K562 treated with DMSO at 1 percent for 12 hours (cell line): ENCODE data around the gene ESCO1. TPM values are rescaled to one million over a fixed set of nuclear protein-coding genes. Genes with fewer than 3 reads are reported as not detected.

ENCODE experiments used
- total RNA-seq: library from RNA; unstranded; fragments of 300-600 nt; gene quantifications from 2 replicates; pipeline ENCODE4 v1.2.3, GENCODE V29; 2022; ENCODE audit not compliant: insufficient read depth

The ESCO1 gene, protein sequence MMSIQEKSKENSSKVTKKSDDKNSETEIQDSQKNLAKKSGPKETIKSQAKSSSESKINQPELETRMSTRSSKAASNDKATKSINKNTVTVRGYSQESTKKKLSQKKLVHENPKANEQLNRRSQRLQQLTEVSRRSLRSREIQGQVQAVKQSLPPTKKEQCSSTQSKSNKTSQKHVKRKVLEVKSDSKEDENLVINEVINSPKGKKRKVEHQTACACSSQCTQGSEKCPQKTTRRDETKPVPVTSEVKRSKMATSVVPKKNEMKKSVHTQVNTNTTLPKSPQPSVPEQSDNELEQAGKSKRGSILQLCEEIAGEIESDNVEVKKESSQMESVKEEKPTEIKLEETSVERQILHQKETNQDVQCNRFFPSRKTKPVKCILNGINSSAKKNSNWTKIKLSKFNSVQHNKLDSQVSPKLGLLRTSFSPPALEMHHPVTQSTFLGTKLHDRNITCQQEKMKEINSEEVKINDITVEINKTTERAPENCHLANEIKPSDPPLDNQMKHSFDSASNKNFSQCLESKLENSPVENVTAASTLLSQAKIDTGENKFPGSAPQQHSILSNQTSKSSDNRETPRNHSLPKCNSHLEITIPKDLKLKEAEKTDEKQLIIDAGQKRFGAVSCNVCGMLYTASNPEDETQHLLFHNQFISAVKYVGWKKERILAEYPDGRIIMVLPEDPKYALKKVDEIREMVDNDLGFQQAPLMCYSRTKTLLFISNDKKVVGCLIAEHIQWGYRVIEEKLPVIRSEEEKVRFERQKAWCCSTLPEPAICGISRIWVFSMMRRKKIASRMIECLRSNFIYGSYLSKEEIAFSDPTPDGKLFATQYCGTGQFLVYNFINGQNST
- 7.2 and 18.3 TPM in 2 replicates for total RNA-seq

DNA sequence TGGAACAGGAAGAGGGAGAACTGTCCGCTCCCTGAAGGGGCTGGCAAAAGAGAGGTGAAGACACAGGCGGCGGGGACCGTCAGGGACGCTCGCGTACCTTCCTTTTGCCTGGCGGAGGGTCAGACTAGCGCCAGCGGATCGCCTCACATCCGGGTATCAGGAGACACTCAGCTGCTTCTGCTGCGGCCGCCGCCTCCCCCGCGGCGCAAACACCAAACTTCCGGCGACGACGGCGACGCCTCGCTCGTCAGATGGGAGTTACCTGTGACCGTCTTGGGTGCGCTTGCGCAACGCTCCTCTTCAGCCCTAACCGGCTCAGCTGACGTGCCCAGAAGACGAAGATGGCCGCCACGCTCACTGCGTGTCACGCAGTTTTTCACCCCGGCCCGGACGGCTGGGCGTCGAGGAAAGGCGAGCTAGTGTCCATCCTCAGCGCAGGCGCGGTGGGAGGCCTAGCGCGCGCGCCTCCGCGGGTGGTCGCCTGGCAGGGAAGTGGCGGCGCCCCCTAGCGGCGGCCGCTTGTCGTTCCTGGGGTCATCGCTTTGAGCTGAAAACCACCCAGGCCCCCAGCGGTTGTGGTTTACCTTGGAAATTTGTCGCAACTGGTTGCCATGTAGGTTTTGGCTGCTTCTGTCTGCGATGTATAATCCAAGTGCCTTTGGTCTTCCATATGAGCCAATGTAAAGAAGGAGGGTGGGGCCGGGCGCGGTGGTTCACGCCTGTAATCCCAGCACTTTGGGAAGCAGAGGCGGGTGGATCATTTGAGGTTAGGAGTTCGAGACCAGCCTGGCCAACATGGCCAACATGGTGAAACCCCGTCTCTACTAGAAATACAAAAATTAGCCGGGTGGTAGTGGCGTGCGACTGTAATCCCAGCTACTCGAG, at the start of gene ESCO1:
Gene ESCO1, minus strand, starts transcription at position 179 of the 885 bp plus-strand sequence. CDS start 25,861 bp downstream, outside the sequence.

DNA sequence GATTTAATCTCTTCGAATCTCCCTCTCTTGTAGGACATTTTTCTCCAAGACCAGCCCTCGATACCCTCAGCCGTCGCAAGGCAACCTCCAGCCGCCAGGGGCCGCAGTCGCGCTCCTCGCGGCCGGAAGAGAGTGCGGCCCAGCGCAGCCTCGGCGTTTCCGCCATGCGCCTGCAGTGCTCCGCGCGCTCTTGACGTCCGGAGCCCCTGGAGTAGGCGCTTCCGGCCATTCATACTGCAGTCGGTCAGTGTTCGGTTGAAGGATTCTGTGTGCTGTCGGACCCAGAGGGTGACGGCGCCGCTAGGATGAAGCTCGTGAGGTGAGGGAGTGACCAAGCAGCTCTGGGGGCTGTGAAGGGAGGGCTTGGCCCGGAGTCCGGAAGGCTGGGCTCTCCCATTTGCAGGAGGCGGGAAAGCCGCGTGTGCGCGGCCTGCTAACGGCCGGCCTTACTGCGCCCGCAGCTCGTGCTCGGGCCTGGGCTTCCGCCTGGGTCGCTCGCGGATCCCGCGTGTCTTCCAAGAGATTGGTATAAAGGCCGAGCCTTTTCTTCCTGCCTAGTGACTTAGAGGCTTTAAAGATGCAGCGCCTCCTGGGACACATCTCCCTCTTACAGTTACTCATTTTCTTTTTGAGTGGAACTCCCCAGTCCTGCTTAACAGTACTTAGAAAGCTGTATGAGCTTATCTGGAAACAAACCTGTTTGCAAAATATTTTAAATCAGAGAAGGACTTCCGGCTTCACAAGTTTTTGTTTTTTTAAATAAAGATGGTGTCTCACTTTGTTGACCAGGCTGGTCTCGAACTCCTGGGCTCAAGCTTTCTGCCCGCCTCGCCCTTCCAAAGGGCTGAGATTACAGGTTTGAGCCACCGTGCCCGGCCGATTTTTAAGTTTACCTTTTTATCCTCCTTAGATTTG, 11.9 kb upstream of the ESCO1 start, which contains the start of gene SNRPD1:
Gene SNRPD1, plus strand, starts transcription at position 190 of the 915 bp plus-strand sequence. Its CDS starts 116 bp downstream, at position 306.

Other genes starting within 250 kb of the ESCO1 start
- gene SNRPD1, start 11.6 kb upstream of the ESCO1 start, total RNA-seq: 11.7 and 13.8 TPM in 2 replicates
- gene ABHD3, start 104.1 kb upstream of the ESCO1 start, total RNA-seq: 16.2 and 34.5 TPM in 2 replicates
- 3.8 and 25.7 TPM in 2 replicates for gene MIB1, start 140.1 kb upstream of the ESCO1 start, total RNA-seq